HG03354 (cell line): ENCODE data around the gene CCL4L2.
"Not testable (repeated sequence)": the region's sequence is repeated elsewhere in the genome, so short reads cannot be mapped to it uniquely, and the experiment has no call there.

Experiments used
- ATAC-seq: cut with Tn5 transposase; IDR thresholded peaks from one replicate; pipeline ENCODE4 v1.9.1; 2021; ENCODE audit warnings: mild to moderate bottlenecking; ENCODE audit not compliant: unreplicated experiment, poor library complexity, severe bottlenecking

The CCL4L2 gene

GRCh38 chr17:36215406-36216308 is 4.8 kb downstream of the CCL4L2 start:
- not testable (repeated sequence) for ATAC-seq

- ATAC-seq = not testable (repeated sequence)
Observed at GRCh38 chr17:36219556-36219955, 8.7 kb downstream of the CCL4L2 start.

- not testable (repeated sequence) for ATAC-seq
Observed at GRCh38 chr17:36220737-36221580, 10.1 kb downstream of the CCL4L2 start.

GRCh38 chr17:36221581-36222100 is 10.8 kb downstream of the CCL4L2 start:
- ATAC-seq = not testable (repeated sequence)

- ATAC-seq = not testable (repeated sequence)
Observed at GRCh38 chr17:36222967-36223366, 12.1 kb downstream of the CCL4L2 start.

DNA sequence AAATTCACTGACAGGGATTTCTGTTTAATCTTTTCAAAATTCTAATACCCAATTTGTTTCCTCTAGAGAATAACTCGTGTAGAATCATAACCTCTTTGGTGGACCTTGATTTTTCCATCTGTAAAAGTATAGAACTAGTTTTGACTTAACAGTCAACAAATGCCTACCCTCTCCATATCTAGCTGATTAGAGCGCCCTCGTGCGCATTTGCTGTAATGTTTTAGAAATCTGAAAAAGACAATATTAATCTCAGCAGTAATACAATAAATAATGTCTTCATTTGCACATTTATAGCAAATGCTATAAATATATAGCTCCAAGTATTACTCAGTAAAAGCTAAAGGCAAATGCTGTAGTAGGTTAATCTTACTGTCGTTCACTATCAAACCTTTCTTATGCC is 18.8 kb downstream of the CCL4L2 start:
- ATAC-seq = not testable (repeated sequence)

DNA sequence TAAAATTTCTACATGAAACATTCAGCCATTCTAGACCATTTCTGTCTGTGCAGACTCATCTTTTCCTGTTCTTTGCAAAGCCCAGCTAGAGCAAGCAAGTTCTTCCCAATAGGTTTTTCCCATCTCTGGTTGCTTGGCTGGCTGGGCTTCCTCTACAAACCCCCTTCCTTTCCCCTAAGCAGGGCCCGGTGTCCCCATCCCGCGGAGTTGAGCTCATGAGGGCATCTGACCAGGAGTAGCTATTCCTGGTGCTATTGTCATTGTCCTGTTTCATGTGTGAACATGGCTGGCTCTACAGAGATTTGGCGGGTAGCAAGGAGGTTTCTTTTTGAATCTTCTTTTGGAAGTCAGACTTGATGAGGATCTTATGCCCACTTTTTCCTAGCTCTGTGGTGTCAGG is 31.2 kb downstream of the CCL4L2 start:
- not testable (repeated sequence) for ATAC-seq
